ENCODE results near the gene TRPM6. TPM values are rescaled to one million over a fixed set of nuclear protein-coding genes. Genes with fewer than 3 reads are reported as not detected.

TRPM6 gene
- total RNA-seq, 3 donors from 2014 or later (not counting 1 experiment from before 2014, with no cell fraction given): 0.36 to 12.8 TPM; not detected in 1

- H3K4me1 Mint-ChIP-seq: no peaks in the 10 kb centered on the region
- no peak overlapping the region for H3K4me3 Mint-ChIP-seq
- no peaks in the 10 kb centered on the region for H3K36me3 Mint-ChIP-seq
- H3K27me3 ChIP-seq (ENCODE audit: control insufficient read depth, insufficient read depth, low read length): no peaks in the 10 kb centered on the region
- intact Hi-C loops (cut with micrococcal nuclease): no loop called here
- H3K9me3 Mint-ChIP-seq: no peaks in the 10 kb centered on the region
- H3K27ac Mint-ChIP-seq: no peak overlapping the region
- TF ChIP-seq CTCF (IDR thresholded peaks at IDR 0.05): no peak
- ATAC-seq (no peak), DNase-seq (no peak)
- peaks cover 1 to 8% of the 10 kb centered on the region in 2 donors for H3K27me3 Mint-ChIP-seq (ENCODE audit: low read depth in 2 of 2)
- no peaks in the 10 kb centered on the region for H3K9me3 ChIP-seq (ENCODE audit: control insufficient read depth, insufficient read depth, low read length)
- no peak overlapping the region for H3K4me3 ChIP-seq (ENCODE audit: low read length)
- H3K4me1 ChIP-seq (ENCODE audit: control insufficient read depth, insufficient read depth, low read length): no peaks in the 10 kb centered on the region
- WGBS (ENCODE audit: insufficient coverage): 100% methylated on average over 1 of the region's 3 CpGs
- H3K27ac ChIP-seq (ENCODE audit: low read length): no peak overlapping the region
- H3K36me3 ChIP-seq (ENCODE audit: control insufficient read depth, insufficient read depth, low read length): no peaks in the 10 kb centered on the region
These were observed 33.4 kb upstream of the TRPM6 start for GRCh38 chr9:74920944-74921626.

GRCh38 chr9:74910036-74910435 is 22.3 kb upstream of the TRPM6 start:
- intact Hi-C loops (cut with micrococcal nuclease): no loop called here
- ATAC-seq (no peak), DNase-seq (no peak)
- no peaks in the 10 kb centered on the region for H3K4me1 ChIP-seq (ENCODE audit: control insufficient read depth, insufficient read depth, low read length)
- H3K27ac ChIP-seq (ENCODE audit: low read length): no peak overlapping the region
- TF ChIP-seq CTCF (IDR thresholded peaks at IDR 0.05): no peak
- H3K4me1 Mint-ChIP-seq: no peaks in the 10 kb centered on the region
- peaks cover 0 to 8% of the 10 kb centered on the region in 2 donors for H3K9me3 Mint-ChIP-seq
- H3K27ac Mint-ChIP-seq: no peak overlapping the region
- no peaks in the 10 kb centered on the region for H3K27me3 ChIP-seq (ENCODE audit: control insufficient read depth, insufficient read depth, low read length)
- WGBS (ENCODE audit: insufficient coverage): 85% methylated on average over 2 of the region's 2 CpGs
- H3K4me3 ChIP-seq (ENCODE audit: low read length): no peak overlapping the region
- peaks cover 21% of the 10 kb centered on the region for H3K36me3 Mint-ChIP-seq
- peaks cover 18 to 41% of the 10 kb centered on the region in 2 donors for H3K27me3 Mint-ChIP-seq (ENCODE audit: low read depth in 2 of 2)
- peaks cover 6% of the 10 kb centered on the region for H3K9me3 ChIP-seq (ENCODE audit: control insufficient read depth, insufficient read depth, low read length)
- H3K36me3 ChIP-seq (ENCODE audit: control insufficient read depth, insufficient read depth, low read length): no peaks in the 10 kb centered on the region
- H3K4me3 Mint-ChIP-seq: no peak overlapping the region

- no peaks in the 10 kb centered on the region for H3K4me1 ChIP-seq (ENCODE audit: control insufficient read depth, insufficient read depth, low read length)
- H3K4me3 ChIP-seq (ENCODE audit: low read length): no peak overlapping the region
- DNase-seq (no peak), ATAC-seq (no peak)
- Mint-ChIP-seq H3K4me3 (no peak overlapping the region), H3K27me3 (ENCODE audit: low read depth in 2 of 2) (peaks cover 17 to 34% of the 10 kb centered on the region in 2 donors), H3K27ac (no peak overlapping the region), H3K9me3 (peaks cover 0 to 8% of the 10 kb centered on the region in 2 donors), H3K4me1 (no peaks in the 10 kb centered on the region), H3K36me3 (peaks cover 21% of the 10 kb centered on the region)
- intact Hi-C loops (cut with micrococcal nuclease): no loop called here
- TF ChIP-seq CTCF (IDR thresholded peaks at IDR 0.05): no peak
- H3K36me3 ChIP-seq (ENCODE audit: control insufficient read depth, insufficient read depth, low read length): no peaks in the 10 kb centered on the region
- H3K27me3 ChIP-seq (ENCODE audit: control insufficient read depth, insufficient read depth, low read length): no peaks in the 10 kb centered on the region
- H3K27ac ChIP-seq (ENCODE audit: low read length): no peak overlapping the region
- WGBS (ENCODE audit: insufficient coverage): 100% methylated on average over 3 of the region's 4 CpGs
- peaks cover 6% of the 10 kb centered on the region for H3K9me3 ChIP-seq (ENCODE audit: control insufficient read depth, insufficient read depth, low read length)
These were observed 20.9 kb upstream of the TRPM6 start for GRCh38 chr9:74908665-74909064.

GRCh38 chr9:74907085-74907484 is 19.4 kb upstream of the TRPM6 start:
- H3K36me3 Mint-ChIP-seq: peaks cover 13% of the 10 kb centered on the region
- peaks cover 0 to 6% of the 10 kb centered on the region in 2 donors for H3K9me3 Mint-ChIP-seq
- no peaks in the 10 kb centered on the region for H3K4me1 Mint-ChIP-seq
- intact Hi-C loops (cut with micrococcal nuclease): no loop called here
- H3K9me3 ChIP-seq (ENCODE audit: control insufficient read depth, insufficient read depth, low read length): no peaks in the 10 kb centered on the region
- no peaks in the 10 kb centered on the region for H3K4me1 ChIP-seq (ENCODE audit: control insufficient read depth, insufficient read depth, low read length)
- peaks cover 11 to 28% of the 10 kb centered on the region in 2 donors for H3K27me3 Mint-ChIP-seq (ENCODE audit: low read depth in 2 of 2)
- H3K27me3 ChIP-seq (ENCODE audit: control insufficient read depth, insufficient read depth, low read length): no peaks in the 10 kb centered on the region
- H3K27ac ChIP-seq (ENCODE audit: low read length): no peak overlapping the region
- TF ChIP-seq CTCF (IDR thresholded peaks at IDR 0.05): no peak
- no peak overlapping the region for H3K4me3 Mint-ChIP-seq
- ATAC-seq (no peak), DNase-seq (no peak)
- H3K36me3 ChIP-seq (ENCODE audit: control insufficient read depth, insufficient read depth, low read length): no peaks in the 10 kb centered on the region
- 93% methylated on average over 3 of the region's 3 CpGs for WGBS (ENCODE audit: insufficient coverage)
- no peak overlapping the region for H3K4me3 ChIP-seq (ENCODE audit: low read length)
- no peak overlapping the region for H3K27ac Mint-ChIP-seq

Measured in natural killer cell (primary cell).